ENCODE results near the gene SLC30A7. TPM values are rescaled to one million over a fixed set of nuclear protein-coding genes. Genes with fewer than 3 reads are reported as not detected.

SLC30A7 gene
- total RNA-seq, 2 donors from 2014 or later, result 19.8 to 31.0 TPM

DNA sequence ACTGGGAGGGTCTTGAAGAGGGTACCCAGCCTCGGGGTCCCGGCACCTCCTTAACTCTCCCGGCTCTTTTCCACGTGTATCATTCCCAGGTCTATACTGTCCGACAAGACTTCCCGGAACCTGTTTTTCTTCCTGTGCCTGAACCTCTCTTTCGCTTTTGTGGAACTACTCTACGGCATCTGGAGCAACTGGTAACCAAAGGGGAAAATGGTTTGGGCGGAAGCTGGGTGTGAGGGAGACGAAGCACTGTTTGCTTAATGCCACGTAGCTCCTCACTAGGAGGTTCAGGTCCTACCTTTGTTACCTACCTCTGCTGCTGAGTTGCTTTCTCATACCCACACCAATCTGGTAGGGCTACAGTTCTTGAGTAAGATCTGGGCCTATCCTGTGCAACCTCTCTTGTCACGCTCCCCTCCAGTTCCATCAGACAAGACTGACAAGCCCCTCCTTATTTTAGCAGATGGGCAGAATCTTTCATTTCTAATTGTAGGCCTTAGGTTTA is 642 bp downstream of the SLC30A7 start:
- Histone ChIP-seq H3K4me3 (peak overlapping the region; percentile 55 to 76), H3K36me3 (no peaks in the 10 kb centered on the region), H3K9me3 (no peaks in the 10 kb centered on the region), H3K27me3 (replicated peaks; ENCODE audit: insufficient read depth) (no peaks in the 10 kb centered on the region), H3K27ac (peak overlapping the region; percentile 94), H3K4me1 (replicated peaks) (peaks cover 2% of the 10 kb centered on the region)
- intact Hi-C loops (cut with DNase I), result loop anchor here (10.0 kb wide), 1 partner anchor 762 kb away; the partner anchor contains the start of genes SASS6 and TRMT13
- peak; percentile 7 for DNase-seq (ENCODE audit: low spot score)
- under 1% methylated on average over 12 of the region's 12 CpGs for WGBS
- no peak for TF ChIP-seq POLR2AphosphoS5 (IDR thresholded peaks at IDR 0.05)
- peak; percentile 21 for TF ChIP-seq POLR2A (IDR thresholded peaks at IDR 0.05)

DNA sequence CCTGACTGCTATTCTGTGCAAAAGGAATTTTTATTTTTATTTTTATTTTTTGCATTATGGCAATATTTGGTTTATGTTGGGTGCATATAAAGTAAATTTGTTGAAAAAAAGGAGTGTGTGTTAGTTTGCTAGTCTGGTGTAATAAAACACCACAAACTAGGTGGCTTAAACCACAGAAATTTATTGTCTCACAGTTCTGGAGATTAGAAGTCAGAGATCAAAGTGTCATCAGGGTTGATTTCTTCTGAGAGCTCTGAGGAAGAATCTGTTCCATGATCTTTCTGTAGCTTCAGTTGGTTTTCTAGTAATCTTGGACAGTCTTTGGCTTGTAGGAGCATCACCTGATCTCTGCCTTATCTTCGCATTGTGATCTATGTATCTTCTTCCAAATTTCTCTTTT is 6.5 kb downstream of the SLC30A7 start:
- WGBS, result 97% methylated on average over 1 of the region's 1 CpG
- H3K9me3 ChIP-seq, result no peaks in the 10 kb centered on the region
- H3K27ac ChIP-seq, result no peak overlapping the region
- H3K27me3 ChIP-seq (replicated peaks; ENCODE audit: insufficient read depth), result no peaks in the 10 kb centered on the region
- no peaks in the 10 kb centered on the region for H3K36me3 ChIP-seq
- DNase-seq (ENCODE audit: low spot score), result no peak
- TF ChIP-seq POLR2AphosphoS5 (IDR thresholded peaks at IDR 0.05) (no peak), POLR2A (IDR thresholded peaks at IDR 0.05) (no peak)
- TF ChIP-seq, protein P1, sequence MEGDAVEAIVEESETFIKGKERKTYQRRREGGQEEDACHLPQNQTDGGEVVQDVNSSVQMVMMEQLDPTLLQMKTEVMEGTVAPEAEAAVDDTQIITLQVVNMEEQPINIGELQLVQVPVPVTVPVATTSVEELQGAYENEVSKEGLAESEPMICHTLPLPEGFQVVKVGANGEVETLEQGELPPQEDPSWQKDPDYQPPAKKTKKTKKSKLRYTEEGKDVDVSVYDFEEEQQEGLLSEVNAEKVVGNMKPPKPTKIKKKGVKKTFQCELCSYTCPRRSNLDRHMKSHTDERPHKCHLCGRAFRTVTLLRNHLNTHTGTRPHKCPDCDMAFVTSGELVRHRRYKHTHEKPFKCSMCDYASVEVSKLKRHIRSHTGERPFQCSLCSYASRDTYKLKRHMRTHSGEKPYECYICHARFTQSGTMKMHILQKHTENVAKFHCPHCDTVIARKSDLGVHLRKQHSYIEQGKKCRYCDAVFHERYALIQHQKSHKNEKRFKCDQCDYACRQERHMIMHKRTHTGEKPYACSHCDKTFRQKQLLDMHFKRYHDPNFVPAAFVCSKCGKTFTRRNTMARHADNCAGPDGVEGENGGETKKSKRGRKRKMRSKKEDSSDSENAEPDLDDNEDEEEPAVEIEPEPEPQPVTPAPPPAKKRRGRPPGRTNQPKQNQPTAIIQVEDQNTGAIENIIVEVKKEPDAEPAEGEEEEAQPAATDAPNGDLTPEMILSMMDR (IDR thresholded peaks at IDR 0.05), result no peak
- no peak overlapping the region for H3K4me3 ChIP-seq
- intact Hi-C loops (cut with DNase I), result no loop called here
- H3K4me1 ChIP-seq (replicated peaks), result no peaks in the 10 kb centered on the region

DNA sequence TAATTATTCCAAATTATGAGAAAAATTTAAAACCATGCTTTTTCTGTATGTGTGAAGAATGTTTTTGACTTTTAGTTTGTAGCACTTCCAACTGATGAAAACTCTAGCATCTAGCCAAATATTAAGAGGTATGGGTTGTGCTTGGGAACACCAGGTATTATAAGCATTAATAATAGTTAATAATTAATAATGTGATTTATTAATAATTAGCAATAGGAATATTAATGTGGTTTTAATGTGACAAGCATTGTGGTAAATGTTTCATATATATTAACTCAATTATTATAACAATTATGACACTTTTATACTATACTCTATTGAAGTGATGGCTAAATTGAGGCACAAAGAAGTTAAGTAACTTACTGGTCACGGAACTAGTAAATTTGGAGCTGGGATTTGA is 7.9 kb downstream of the SLC30A7 start:
- no peaks in the 10 kb centered on the region for H3K27me3 ChIP-seq (replicated peaks; ENCODE audit: insufficient read depth)
- H3K9me3 ChIP-seq, result no peaks in the 10 kb centered on the region
- 100% methylated on average over 1 of the region's 1 CpG for WGBS
- no peak for DNase-seq (ENCODE audit: low spot score)
- H3K4me1 ChIP-seq (replicated peaks), result no peaks in the 10 kb centered on the region
- intact Hi-C loops (cut with DNase I), result no loop called here
- no peak overlapping the region for H3K27ac ChIP-seq
- TF ChIP-seq, protein P1 (IDR thresholded peaks at IDR 0.05), result no peak
- TF ChIP-seq POLR2AphosphoS5 (IDR thresholded peaks at IDR 0.05) (no peak), POLR2A (IDR thresholded peaks at IDR 0.05) (no peak)
- H3K4me3 ChIP-seq, result no peak overlapping the region
- no peaks in the 10 kb centered on the region for H3K36me3 ChIP-seq

DNA sequence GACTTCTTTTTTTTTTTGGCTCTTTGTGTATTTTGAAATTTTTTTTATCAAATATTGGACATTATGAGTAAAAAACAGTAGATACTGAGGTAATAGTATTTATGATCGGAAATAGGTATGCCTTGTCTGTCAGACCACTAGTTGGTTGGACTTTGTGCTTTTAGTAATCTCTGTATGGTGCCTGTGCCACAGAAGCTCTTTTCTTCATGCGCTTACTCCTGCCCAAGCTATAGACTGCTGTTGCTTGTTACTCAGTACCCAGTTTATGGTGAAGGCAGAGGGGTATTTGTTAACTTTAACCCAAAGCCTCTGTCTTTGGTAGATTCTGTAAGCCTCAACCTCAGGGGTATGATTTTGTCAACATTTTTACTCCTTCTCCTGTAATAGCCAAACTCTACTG is 8.6 kb downstream of the SLC30A7 start:
- Histone ChIP-seq H3K27me3 (replicated peaks; ENCODE audit: insufficient read depth) (no peaks in the 10 kb centered on the region), H3K9me3 (no peaks in the 10 kb centered on the region), H3K4me3 (no peak overlapping the region), H3K36me3 (no peaks in the 10 kb centered on the region), H3K27ac (no peak overlapping the region), H3K4me1 (replicated peaks) (no peaks in the 10 kb centered on the region)
- intact Hi-C loops (cut with DNase I), result no loop called here
- TF ChIP-seq POLR2A (IDR thresholded peaks at IDR 0.05) (no peak), POLR2AphosphoS5 (IDR thresholded peaks at IDR 0.05) (no peak)
- TF ChIP-seq, protein P1 (IDR thresholded peaks at IDR 0.05), result no peak
- DNase-seq (ENCODE audit: low spot score), result no peak
- 98% methylated on average over 2 of the region's 2 CpGs for WGBS

DNA sequence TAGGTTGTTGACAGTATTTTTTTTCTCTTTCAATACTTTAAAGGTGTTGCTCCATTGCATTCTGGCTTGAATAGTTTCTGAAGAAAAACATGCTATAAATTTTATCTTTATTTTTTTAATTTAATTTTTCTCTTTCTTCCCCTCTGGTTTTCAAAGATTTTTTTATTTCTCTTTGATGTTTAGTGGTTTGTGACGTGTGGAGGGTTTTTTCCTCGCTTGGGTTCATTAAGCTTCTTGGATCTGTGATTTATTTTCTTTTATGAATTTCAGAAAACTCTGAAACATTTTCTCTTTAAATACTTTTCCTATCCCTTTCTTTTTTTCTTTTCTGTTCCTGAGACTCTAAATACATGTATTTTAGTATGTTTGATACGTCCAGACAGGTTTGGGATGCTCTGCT is 9.3 kb downstream of the SLC30A7 start:
- TF ChIP-seq, protein P1 (IDR thresholded peaks at IDR 0.05), result no peak
- TF ChIP-seq POLR2A (IDR thresholded peaks at IDR 0.05) (no peak), POLR2AphosphoS5 (IDR thresholded peaks at IDR 0.05) (no peak)
- Histone ChIP-seq H3K27ac (no peak overlapping the region), H3K4me1 (replicated peaks) (no peaks in the 10 kb centered on the region), H3K9me3 (no peaks in the 10 kb centered on the region), H3K36me3 (no peaks in the 10 kb centered on the region), H3K27me3 (replicated peaks; ENCODE audit: insufficient read depth) (no peaks in the 10 kb centered on the region), H3K4me3 (no peak overlapping the region)
- intact Hi-C loops (cut with DNase I), result no loop called here
- WGBS, result 99% methylated on average over 3 of the region's 3 CpGs
- no peak for DNase-seq (ENCODE audit: low spot score)

Data from prostate gland (tissue), 2 donors.